HCEC 1CT (cell line): ENCODE measurements around the gene METTL18.

Experiments
- DNase-seq: peaks from one replicate; pipeline ENCODE4 v3.0.0-alpha.2; 2017

The METTL18 gene

DNA sequence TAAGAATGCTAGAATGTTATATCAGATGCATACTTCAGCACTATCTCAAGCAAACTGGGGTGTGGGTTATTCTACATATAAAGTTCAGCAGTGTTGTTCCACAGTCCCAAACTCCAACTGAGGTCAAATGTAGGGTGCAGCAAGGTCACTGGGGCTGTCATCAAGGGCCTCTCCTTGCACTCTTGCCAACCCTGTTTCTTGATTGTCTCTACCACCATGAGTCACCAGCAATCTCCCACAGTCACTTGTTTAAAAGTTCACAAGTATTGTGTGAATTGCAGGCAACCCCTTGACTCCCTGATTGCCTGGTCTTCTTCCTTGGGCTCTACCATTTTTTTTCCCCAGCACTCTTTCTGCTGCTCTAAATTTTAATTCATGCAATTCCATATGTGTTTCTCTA, 10.6 kb downstream of the METTL18 start:
- DNase-seq: no peak

DNA sequence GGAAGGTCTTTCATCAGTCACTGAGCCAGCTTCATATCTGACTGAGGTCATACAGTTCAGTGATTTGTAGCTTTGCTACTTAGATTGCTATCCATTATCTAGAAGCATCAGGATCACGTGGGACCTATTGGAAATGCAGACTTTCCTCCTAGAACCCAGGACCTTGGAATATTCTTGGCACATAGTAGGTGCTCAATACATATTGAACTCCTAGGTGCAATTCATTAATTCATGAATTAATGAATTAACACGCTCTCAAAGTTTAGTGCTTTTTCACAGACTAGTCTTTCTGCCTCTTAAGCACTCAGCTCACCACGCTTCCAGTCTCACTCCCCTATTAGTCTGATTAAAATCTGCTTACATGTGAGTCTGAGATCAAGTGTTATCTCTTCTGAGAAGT, 12.1 kb downstream of the METTL18 start:
- no peak for DNase-seq

DNA sequence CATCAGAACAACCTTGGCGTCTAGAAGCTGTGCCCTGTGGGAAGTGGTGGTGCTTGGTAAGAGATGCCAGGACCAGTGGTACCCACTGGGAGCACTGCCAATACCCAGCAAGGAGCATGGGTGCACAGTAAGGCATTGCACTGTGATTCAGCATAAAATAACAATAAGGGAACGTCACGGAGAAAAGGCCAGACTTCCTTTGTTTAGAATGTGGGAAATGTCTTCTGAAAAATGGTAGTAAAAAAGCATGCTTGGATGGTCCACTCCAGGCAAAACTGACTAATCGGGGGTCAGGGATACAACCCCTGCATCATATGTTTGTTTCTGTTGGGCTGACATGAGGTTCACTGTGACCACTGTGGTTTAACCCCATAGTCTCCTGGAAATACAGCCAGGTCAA, 14.7 kb downstream of the METTL18 start:
- peak; percentile 50 for DNase-seq

DNA sequence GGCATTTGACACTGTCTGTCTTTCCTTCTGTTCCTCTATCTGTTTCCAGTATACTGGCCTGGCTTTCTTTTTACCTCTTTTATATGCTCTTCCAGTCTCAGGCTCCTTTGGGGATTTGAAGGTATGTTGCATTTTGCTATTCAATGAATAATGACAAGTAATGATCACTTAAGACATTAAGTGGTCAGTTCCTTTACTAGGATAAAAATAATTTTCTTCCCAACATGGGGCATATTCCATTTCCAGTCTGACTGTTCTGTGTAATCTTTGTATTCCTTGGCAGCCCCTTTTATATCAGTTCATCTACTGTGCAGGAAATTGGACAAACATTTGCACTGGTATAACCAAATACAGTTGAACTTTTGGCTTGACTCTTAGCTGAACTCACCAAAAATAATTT, 15.6 kb downstream of the METTL18 start:
- no peak for DNase-seq

DNA sequence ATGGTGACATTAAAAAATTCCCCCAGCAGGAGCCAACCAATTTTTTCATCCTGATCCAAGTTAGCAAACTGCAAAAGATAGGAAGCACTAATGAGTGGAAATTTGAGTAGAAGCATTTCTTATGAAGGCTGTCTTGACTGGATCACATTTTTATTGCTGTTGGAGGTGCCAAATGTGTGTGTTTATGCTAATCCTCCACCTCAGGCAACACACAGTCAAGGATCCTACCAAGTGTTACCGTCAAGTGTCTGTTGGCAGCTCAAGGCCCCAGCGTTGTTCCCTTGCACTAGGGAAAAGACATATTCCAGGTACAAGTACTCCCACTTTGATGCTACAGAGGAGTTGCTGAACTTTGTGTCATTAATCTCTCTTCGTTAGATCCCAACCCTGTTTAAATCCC, 18.3 kb downstream of the METTL18 start:
- DNase-seq: no peak

DNA sequence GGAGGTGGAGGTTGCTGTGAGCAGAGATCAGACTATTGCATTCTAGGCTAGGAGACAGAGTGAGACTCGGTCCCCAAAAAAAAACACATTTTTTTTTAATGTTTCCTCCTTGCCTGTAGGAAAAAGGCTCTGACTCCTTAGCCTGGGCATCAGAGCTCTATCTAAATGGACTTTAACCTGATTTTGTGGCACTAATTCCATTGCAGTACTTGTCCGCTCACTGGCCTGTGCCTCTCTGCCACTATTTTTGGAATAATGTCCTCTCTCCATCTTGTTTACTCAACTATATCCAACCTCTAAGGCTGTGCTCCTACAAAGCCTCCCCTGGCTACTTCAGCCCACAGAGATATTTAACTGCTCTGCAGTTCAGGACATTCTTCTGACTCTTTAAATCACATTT, 26.5 kb downstream of the METTL18 start:
- DNase-seq: no peak

DNA sequence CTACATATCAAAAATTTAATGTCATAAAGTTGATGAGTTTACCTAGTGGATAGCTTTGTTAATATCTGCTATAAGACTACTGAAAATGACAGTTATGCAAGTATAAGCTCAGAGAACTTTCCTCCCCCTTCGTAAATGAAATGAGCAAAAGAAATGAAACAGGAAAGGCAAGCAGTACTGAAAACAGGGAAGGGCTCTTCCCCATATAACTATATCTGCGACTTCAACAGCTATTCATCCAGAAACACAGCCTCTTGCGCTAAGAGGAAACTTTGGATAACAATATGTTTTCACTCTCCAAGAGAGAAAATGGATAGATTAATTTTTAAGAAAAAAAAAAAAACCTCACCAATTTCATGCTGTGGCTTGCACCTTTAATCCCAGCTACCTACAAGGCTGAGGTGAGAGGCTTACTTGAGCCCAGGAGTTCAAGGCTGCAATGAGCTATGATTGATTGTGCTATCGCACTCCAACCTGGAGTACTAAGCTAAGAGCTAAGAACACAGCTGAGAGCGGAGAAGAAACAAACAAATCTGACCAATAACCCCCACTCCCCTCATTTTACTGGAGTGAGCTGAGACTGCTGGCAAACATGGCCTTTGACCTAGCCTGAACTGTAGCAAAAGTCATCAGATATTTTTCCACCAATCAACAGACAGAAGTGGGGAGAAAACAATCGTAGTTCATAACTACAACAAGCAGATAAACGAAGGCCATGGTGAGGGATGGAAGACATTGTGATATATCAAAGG, 29.0 kb downstream of the METTL18 start:
- DNase-seq: no peak

DNA sequence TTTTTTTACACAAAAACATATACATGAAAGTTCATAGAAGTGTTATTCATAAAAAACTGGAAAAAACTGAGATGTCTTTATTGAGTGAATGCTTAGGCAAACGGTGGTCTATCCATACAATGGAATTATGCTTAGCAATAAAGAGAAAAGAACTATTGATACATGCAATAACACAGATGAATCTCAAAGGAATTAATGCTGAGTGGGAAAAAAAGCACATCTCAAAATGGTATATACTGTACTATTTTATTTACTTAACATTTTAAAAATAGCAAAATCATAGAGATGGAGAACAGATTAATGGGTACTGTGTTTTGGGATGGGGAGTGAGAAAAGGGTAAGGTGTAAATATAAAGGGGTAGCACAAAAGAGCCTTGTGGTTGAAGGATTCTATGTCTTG, 29.8 kb downstream of the METTL18 start:
- DNase-seq: no peak

DNA sequence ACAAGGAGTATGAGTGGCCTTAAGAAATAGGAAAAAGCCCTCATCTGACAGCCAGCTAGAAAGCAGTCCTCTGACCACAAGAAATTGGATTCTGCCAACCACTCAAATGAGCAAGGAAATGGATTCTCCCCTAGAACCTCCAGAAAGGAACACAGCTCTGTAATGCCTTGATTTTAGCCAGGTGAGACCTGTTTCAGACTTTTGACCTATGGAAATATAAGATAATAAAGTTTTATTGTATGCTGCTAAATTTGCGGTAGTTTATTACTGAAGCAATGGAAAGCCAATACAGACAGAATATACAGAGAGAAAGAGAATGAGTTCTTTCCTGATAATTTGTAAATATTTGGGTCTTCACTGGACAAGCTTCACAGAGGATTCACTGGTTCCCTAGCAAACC, 32.0 kb downstream of the METTL18 start:
- no peak for DNase-seq

DNA sequence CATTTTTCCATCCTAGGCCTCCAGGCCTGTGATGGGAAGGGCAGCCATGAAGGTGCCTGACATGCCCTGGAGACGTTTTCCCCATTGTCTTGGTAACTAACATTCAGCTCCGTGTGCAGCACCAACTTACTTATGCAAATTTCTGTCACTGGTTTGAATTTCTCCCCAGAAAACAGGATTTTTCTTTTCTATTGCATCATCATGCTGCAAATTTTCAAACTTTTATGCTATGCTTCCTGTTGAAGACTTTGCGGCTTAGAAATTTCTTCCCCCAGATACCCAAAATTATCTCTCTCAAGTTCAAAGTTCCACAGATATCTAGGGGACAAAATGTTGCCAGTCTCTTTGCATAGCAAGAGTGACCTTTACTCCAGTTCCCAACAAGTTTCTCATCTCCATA, 35.7 kb downstream of the METTL18 start:
- no peak for DNase-seq

DNA sequence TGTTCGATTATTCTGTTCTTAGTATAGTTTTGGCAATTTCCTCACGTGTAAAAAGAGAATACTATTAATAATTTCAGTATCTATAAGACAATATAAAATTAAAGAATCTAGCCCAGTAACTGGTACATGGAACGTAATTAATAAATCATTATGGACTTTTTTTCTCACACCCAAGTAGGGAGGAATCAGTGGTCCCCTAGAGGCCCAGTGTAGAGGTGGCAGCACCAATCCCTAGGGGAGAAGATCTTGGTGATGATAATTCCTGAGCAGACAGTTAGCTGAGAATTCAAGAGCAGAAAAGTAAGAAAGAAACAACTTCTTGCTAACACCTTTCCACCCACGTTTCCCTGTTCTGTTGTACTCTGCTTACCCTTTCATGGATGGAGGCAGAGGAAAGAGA, 41.2 kb downstream of the METTL18 start:
- DNase-seq: no peak

DNA sequence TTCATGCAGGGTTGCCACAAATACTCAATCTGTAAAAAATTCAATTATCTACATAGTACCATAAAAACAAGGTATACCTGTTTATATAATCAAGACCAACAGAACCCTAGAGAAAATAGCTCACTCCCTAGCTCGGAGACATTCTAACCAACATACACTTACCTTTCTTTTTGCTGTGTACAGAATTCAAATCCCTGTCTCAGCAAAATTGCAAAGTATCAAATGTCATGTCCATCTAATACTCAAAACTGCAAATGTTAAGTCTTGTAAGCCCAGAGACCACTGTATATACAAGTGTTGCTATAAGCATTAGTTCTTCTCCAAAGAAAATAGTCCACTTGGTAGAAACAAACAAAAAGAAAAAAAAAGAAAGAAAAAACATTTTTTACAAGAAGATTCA, 44.7 kb downstream of the METTL18 start:
- DNase-seq: no peak

DNA sequence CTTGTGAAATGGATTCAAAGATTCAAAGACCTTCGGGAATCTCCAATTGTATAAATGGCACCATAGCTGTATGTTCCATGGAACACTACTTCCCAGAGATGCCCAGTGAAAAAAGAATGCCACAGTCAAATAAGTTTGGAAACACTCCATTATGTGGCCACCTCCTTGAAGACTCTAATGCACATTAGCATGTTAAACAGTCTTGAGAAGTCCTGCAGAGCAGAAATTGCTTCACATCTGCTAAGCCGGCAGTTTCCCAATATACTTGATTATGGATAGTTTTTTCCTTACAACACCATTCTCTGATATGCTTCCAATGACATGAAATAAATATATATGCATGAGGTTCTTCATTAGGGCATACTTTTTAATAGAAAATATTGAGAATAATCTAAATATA, 48.2 kb downstream of the METTL18 start:
- DNase-seq: no peak

DNA sequence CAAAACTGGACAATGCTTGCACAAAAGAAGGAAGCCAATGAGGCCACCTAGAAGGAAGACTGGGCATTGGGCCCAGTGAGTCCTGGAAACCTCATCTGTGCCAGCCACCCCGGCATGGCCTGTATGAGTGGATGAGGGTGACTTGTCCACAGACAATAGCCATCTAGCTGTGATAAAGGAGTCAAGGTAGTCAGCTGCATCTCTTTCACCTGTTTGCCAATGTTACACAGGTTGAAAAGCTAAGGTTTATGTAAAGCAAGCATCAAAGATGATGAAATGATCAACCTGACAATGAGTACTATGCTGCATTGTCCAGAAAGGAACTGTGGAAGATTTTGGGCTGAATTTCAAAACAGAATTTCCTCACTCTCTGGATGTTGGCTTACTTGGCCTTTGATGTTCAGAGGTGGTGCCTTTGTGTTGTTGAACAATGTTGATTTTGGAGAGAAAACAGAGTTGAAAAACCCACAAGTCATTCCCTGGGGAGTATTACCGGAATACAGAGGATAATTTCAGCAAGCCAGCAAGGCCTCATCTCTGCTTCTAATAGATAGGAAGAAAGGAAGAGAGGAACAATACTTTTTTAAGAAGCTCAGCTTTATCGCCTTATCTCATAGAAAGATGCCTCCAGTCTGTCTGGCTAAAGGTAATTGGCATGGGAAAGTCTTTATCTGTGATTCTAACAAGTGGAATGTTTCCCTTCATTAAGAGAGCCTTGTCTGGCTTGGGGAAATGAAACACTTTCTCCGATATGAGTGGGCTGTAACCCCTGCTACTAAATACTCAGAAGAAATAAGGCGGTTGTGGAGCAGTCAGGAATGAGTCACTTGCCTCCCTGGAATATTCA, 49.5 kb downstream of the METTL18 start:
- DNase-seq: no peak
